Stimulated activated CD8-positive, alpha-beta memory T cell treated with anti-CD3 and anti-CD28 coated beads, Interleukin-12 subunit alpha, Interleukin-12 subunit beta, amount 100 ng/mL, for 24 hours (primary cell): ENCODE results near the gene STAG3.
A peak's percentile ranks its signal among the peaks of the same experiment; 100 is the strongest.
"Not testable (repeated sequence)": the region's sequence is repeated elsewhere in the genome, so short reads cannot be mapped to it uniquely, and the experiment has no call there.

Experiments
- DNase-seq: peaks from one replicate; pipeline ENCODE4 v3.0.0-alpha.2; 2020; ENCODE audit errors: extremely low read depth

STAG3 gene

GRCh38 chr7:100177045-100178001 is at the start of gene STAG3, which contains the start of gene GPC2:
Gene STAG3 (plus strand): TSS chr7:100177918. CDS start chr7:100180557, 2,639 bp downstream.
Gene GPC2 (minus strand): TSS chr7:100177381. CDS start chr7:100177199, 182 bp downstream.
- DNase-seq = peak; percentile 92

- DNase-seq = no peak
Observed at GRCh38 chr7:100128637-100128963, 49.1 kb upstream of the STAG3 start.

- DNase-seq = not testable (repeated sequence)
Observed at GRCh38 chr7:100130220-100130607, 47.5 kb upstream of the STAG3 start.

- peak; percentile 41 for DNase-seq
Observed at GRCh38 chr7:100130608-100131453, 46.9 kb upstream of the STAG3 start.

GRCh38 chr7:100132126-100132525 is 45.6 kb upstream of the STAG3 start:
- no peak for DNase-seq

GRCh38 chr7:100132697-100133151 is 45.0 kb upstream of the STAG3 start:
- DNase-seq = no peak

GRCh38 chr7:100137851-100138760 is 39.6 kb upstream of the STAG3 start:
- DNase-seq = no peak

GRCh38 chr7:100141555-100141949 is 36.2 kb upstream of the STAG3 start:
- no peak for DNase-seq

GRCh38 chr7:100142461-100142860 is 35.3 kb upstream of the STAG3 start:
- no peak for DNase-seq

- not testable (repeated sequence) for DNase-seq
Observed at GRCh38 chr7:100146350-100146749, 31.4 kb upstream of the STAG3 start.

- no peak for DNase-seq
Observed at GRCh38 chr7:100147278-100147677, 30.4 kb upstream of the STAG3 start.

- DNase-seq = no peak
Observed at GRCh38 chr7:100148225-100148558, 29.5 kb upstream of the STAG3 start.

- peak; percentile 95 for DNase-seq
Observed at GRCh38 chr7:100148559-100149328, 29.0 kb upstream of the STAG3 start, which contains the start of gene LAMTOR4. Gene LAMTOR4 (plus strand): TSS chr7:100148918. CDS start chr7:100148973, 55 bp downstream.

GRCh38 chr7:100152404-100152803 is 25.3 kb upstream of the STAG3 start:
- DNase-seq = no peak

GRCh38 chr7:100152937-100153666 is 24.6 kb upstream of the STAG3 start:
- no peak for DNase-seq

GRCh38 chr7:100153708-100154535 is 23.8 kb upstream of the STAG3 start:
- DNase-seq = no peak

GRCh38 chr7:100154651-100155491 is 22.8 kb upstream of the STAG3 start:
- DNase-seq = no peak
